ENCODE results near the gene KIF11.

Gene KIF11

DNA sequence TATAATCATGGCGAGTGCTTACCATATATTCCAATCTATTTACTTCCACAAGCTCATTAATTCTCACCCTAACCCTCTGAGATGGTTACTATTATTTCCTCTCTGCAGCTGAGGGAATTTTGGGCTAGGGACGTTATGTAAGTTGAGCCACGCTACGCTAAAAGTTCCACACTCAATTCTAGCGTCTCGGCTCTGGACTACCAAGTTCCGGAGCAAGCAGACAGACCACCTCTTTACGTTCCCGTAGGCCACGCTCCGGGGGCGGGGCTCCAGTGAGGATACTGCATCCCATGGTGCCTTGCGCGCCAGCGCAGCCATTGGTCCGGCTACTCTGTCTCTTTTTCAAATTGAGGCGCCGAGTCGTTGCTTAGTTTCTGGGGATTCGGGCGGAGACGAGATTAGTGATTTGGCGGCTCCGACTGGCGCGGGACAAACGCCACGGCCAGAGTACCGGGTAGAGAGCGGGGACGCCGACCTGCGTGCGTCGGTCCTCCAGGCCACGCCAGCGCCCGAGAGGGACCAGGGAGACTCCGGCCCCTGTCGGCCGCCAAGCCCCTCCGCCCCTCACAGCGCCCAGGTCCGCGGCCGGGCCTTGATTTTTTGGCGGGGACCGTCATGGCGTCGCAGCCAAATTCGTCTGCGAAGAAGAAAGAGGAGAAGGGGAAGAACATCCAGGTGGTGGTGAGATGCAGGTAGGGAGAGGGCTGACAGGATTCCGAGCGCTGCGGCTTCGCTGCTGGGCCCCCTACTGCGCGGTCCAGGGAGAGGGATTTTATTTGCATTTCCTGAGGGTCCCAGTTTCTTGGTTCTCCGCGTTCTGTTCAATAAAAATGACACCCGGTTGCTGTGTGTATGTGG lies at the start of gene KIF11:
Gene KIF11 (plus strand): TSS at position 370 of the 858 bp plus-strand sequence. CDS start 246 bp downstream, at position 616.
- POLR2A ChIA-PET (ENCODE audit: low non-redundant PET): interaction anchor here (0.5 to 0.7 kb wide), 2 partner anchors 21 to 50 kb away, joined by 3 read pairs; no protein-coding TSS in a partner anchor
- CTCF ChIA-PET: interaction anchor here (0.6 kb wide), 1 partner anchor 99 kb away, joined by 3 read pairs; no protein-coding TSS in a partner anchor
- peak within 1 kb of the TSS; percentile 96 for H3K27ac ChIP-seq
- TF ChIP-seq, protein P1, sequence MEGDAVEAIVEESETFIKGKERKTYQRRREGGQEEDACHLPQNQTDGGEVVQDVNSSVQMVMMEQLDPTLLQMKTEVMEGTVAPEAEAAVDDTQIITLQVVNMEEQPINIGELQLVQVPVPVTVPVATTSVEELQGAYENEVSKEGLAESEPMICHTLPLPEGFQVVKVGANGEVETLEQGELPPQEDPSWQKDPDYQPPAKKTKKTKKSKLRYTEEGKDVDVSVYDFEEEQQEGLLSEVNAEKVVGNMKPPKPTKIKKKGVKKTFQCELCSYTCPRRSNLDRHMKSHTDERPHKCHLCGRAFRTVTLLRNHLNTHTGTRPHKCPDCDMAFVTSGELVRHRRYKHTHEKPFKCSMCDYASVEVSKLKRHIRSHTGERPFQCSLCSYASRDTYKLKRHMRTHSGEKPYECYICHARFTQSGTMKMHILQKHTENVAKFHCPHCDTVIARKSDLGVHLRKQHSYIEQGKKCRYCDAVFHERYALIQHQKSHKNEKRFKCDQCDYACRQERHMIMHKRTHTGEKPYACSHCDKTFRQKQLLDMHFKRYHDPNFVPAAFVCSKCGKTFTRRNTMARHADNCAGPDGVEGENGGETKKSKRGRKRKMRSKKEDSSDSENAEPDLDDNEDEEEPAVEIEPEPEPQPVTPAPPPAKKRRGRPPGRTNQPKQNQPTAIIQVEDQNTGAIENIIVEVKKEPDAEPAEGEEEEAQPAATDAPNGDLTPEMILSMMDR (conservative IDR thresholded peaks at IDR 0.05; ENCODE audit: low read depth): no peak
- peak; percentile 96 for DNase-seq (ENCODE audit: low spot score)

DNA sequence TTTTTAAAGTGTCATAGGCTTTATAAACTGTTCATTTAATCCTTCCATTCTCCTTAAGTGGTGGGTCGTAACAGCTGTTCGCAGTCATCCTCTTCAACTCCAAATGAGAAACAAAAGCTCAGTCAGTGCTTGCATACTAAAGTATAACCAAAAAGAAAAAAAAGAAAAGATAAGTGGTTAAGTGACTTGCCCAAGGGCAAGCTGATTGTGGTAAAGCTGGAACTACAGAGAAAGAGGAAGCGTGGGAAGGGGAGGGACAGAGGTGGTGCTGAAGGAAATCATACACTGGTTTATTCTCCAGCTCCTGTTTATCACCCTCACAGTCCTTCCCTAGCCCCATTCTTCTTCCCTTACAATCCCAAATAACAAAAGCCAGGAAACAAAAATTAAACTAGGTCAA lies 48.6 kb upstream of the KIF11 start:
- TF ChIP-seq, protein P1 (conservative IDR thresholded peaks at IDR 0.05; ENCODE audit: low read depth): no peak
- H3K27ac ChIP-seq: no peak overlapping the region
- POLR2A ChIA-PET (ENCODE audit: low non-redundant PET): no interaction called here
- no peak for DNase-seq (ENCODE audit: low spot score)
- CTCF ChIA-PET: interaction anchor here (1.6 to 1.7 kb wide), 2 partner anchors 27 to 30 kb away, joined by 8 to 10 read pairs; partner anchors contain the start of gene IDE

DNA sequence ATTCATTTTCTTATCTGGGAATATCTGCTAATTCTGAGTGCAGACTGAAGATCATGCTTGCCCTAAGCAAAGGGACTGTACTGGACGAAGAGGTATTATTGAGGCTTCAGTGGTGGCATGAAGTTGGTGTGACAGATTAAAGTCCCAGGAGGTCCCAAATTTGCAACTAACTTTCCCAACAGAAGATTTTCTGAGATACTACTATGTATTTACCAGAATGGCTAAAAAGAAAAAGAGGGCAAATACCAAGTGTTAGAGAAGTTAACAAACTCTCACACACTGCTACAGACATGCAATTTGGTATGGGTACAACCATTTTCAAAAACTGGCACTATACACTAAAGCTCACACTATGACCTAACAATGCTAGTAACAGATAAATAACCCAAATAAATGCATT lies 47.4 kb upstream of the KIF11 start:
- TF ChIP-seq, protein P1 (conservative IDR thresholded peaks at IDR 0.05; ENCODE audit: low read depth): no peak
- H3K27ac ChIP-seq: no peak overlapping the region
- no peak for DNase-seq (ENCODE audit: low spot score)
- ChIA-PET POLR2A (ENCODE audit: low non-redundant PET) (no interaction called here), CTCF (interaction anchor here (1.6 to 1.7 kb wide), 2 partner anchors 26 to 29 kb away, joined by 8 to 10 read pairs; partner anchors contain the start of gene IDE)

DNA sequence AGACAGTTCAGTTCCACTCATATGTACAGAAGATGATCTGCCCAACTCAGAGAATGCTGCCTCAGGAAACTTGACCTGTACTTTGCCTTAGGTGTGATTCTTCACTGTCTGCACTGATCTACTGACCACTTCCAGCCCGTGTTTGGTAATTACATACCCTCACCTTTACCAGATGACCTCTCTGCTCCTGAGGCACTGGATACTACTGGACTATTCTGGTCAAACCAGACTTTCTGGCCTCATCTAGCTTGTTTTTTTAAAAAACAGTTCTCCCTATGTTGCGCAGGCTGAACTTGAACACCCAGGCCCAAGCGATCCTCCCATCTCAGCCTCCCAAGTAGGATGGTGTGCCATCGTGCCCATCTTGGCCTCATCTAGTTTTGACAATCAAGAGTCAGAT lies 45.3 kb upstream of the KIF11 start:
- TF ChIP-seq, protein P1 (conservative IDR thresholded peaks at IDR 0.05; ENCODE audit: low read depth): no peak
- DNase-seq (ENCODE audit: low spot score): no peak
- POLR2A ChIA-PET (ENCODE audit: low non-redundant PET): no interaction called here
- H3K27ac ChIP-seq: no peak overlapping the region
- CTCF ChIA-PET: no interaction called here

DNA sequence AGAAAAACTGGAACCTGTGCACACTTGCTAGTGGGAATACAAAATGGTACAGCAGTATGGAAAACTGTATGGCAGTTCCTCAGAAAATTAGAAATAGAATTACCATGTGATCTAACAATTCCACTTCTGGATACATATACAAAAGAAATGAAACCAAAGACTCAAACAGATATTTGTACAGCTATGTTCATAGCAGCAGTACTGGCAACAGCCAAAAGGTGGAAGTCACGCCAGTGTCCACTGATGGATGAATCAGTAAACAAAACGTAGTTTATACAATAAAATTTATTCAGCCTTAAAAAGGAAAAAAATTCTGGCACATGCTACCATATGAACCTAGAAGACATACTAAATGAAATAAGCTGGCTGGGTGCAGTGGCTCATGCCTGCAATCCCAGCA lies 42.0 kb upstream of the KIF11 start:
- TF ChIP-seq, protein P1 (conservative IDR thresholded peaks at IDR 0.05; ENCODE audit: low read depth): no peak
- no peak overlapping the region for H3K27ac ChIP-seq
- CTCF ChIA-PET: interaction anchor here (0.6 to 2.2 kb wide), 5 partner anchors 20 to 34 kb away, joined by 3 to 9 read pairs (median 5); no protein-coding TSS in a partner anchor
- POLR2A ChIA-PET (ENCODE audit: low non-redundant PET): no interaction called here
- DNase-seq (ENCODE audit: low spot score): no peak

DNA sequence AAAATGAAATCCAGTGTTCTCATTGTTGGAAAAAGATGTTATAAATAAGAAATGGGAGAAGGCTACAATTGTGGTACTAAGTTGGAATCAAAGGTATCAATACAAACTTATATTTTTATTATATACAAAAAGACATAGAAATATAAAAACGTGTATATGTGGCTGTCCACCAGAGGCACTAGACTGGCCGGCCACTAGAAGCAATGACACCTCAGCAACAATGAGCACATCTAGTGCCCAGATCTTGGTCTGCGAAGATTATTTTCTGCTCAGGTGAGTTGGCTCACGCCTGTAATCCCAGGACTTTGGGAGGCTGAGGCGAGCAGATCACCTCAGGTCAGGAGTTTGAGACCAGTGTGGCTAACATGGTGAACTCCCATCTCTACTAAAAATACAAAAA lies 40.6 kb upstream of the KIF11 start:
- TF ChIP-seq, protein P1 (conservative IDR thresholded peaks at IDR 0.05; ENCODE audit: low read depth): 0 out of 2 replicates have a peak, but pooled peaks have one; percentile 16
- ChIA-PET POLR2A (ENCODE audit: low non-redundant PET) (no interaction called here), CTCF (interaction anchor here (0.6 to 2.2 kb wide), 4 partner anchors 22 to 467 kb away, joined by 3 to 9 read pairs (median 4); no protein-coding TSS in a partner anchor)
- DNase-seq (ENCODE audit: low spot score): no peak
- no peak overlapping the region for H3K27ac ChIP-seq

Data from RWPE1 (cell line).